DOHH2 (cell line): ENCODE data around the gene ATP10A.

Experiments
- CTCF ChIP-seq: fragments of 200-600 bp; sonication (generic); IDR thresholded peaks from one replicate; pipeline ENCODE4 v1.5.1; 2014; ENCODE audit warnings: antibody characterized with exemption, mild to moderate bottlenecking, low read depth, low read length; ENCODE audit not compliant: poor library complexity, severe bottlenecking
- EZH2phosphoT487 ChIP-seq: fragments of 200-600 bp; sonication (generic); IDR thresholded peaks from 2 replicates; pipeline ENCODE4 v1.6.1; 2017; ENCODE audit warnings: borderline replicate concordance, mild to moderate bottlenecking, antibody characterized with exemption, low read length, moderate library complexity, mixed read lengths

GRCh38 chr15:25801586-25802284, 61.4 kb downstream of the ATP10A start:
- TF ChIP-seq CTCF (no peak), EZH2phosphoT487 (no peak)
